K562 (cell line): ENCODE results near the gene BDH2. TPM values are rescaled to one million over a fixed set of nuclear protein-coding genes. Genes with fewer than 3 reads are reported as not detected.

ENCODE experiments used
- CREM ChIP-seq: IDR thresholded peaks from 2 replicates; pipeline ENCODE4 v1.6.1; 2014; ENCODE audit warnings: antibody characterized with exemption, low read depth
- HNRNPLL ChIP-seq: fragments of 200-400 bp; formaldehyde crosslinking; IDR thresholded peaks from 2 replicates; pipeline ENCODE4 v1.6.1; 2017; ENCODE audit warnings: low read length, low read depth, mild to moderate bottlenecking; ENCODE audit not compliant: poor library complexity, severe bottlenecking
- NRF1 ChIP-seq, 2 experiments: fragments of 450-650 bp; IDR thresholded peaks in 1 of 2; conservative IDR thresholded peaks in 1 of 2; 2 replicates each; pipeline ENCODE4 v1.6.1; 2014; ENCODE audit warnings: mild to moderate bottlenecking in 2 of 2
- PTTG1 ChIP-seq: fragments of 450-650 bp; IDR thresholded peaks from 2 replicates; pipeline ENCODE4 v1.6.1; 2016; ENCODE audit warnings: low read depth, mild to moderate bottlenecking, missing genetic modification characterization, missing compliant biosample characterization
- RAD21 ChIP-seq, 2 experiments: fragments of 250-450 bp in 1 of 2; fragments of 450-650 bp in 1 of 2; sonication (Bioruptor Pico) in 1 of 2; formaldehyde crosslinking in 1 of 2; IDR thresholded peaks in 1 of 2; conservative IDR thresholded peaks in 1 of 2; 2 replicates each; pipeline versions ENCODE4 v1.4.0 to v1.8.0; 2020 to 2022; ENCODE audit warnings: mild to moderate bottlenecking in 2 of 2, moderate library complexity in 1 of 2
- SIRT6 ChIP-seq: IDR thresholded peaks from one replicate; pipeline ENCODE4 v1.6.1; 2012; ENCODE audit warnings: low read depth, mild to moderate bottlenecking, control low read depth, inconsistent platforms, low read length, moderate library complexity
- TBP ChIP-seq: optimal IDR thresholded peaks from 2 replicates; pipeline ENCODE3; 2011; ENCODE audit warnings: low read depth, low read length, improper control_type of control experiment
- ZNF146 ChIP-seq: IDR thresholded peaks from one replicate; pipeline ENCODE4 v1.6.1; 2018; ENCODE audit warnings: missing compliant biosample characterization; ENCODE audit not compliant: unreplicated experiment
- ZNF239 ChIP-seq: fragments of 250-450 bp; sonication (Bioruptor Pico); IDR thresholded peaks from 2 replicates; pipeline ENCODE4 v1.4.0; 2020; ENCODE audit warnings: mild to moderate bottlenecking
- polyA plus RNA-seq, 8 experiments: library from polyadenylated mRNA; depleted of rRNA in 4 of 8; stranded (reverse) in 5 of 8; unstranded in 3 of 8; fragments of >200 nt; fragmentation: Nextera tagmentation in 2 of 8; fragmentation: Illumina TruSeq in 1 of 8; extraction: Ambion mirVana in 2 of 8; extraction: Trizol in 1 of 8; gene quantifications; 2 replicates each; pipeline versions ENCODE4 v1.2.1 to v1.2.3, GENCODE V29; 2011 to 2014; ENCODE audit warnings: inconsistent platforms in 1 of 8, missing spikeins in 1 of 8
- total RNA-seq, 7 experiments: library from RNA; depleted of rRNA in 6 of 7; stranded (reverse); fragments of >200 nt in 6 of 7; fragmentation: Illumina TruSeq in 2 of 7; extraction: Trizol in 2 of 7; gene quantifications; 2 replicates each; pipeline versions ENCODE4 v1.2.1 to v1.2.3, GENCODE V29; 2011 to 2021; ENCODE audit warnings: low replicate concordance in 1 of 7
- TF ChIP-seq, protein P1 (sequence below): fragments of 250-450 bp; sonication (Bioruptor Pico); IDR thresholded peaks from 2 replicates; pipeline ENCODE4 v1.4.0; 2020; ENCODE audit warnings: mild to moderate bottlenecking, moderate library complexity
- TF ChIP-seq, protein P2 (sequence below): sonication (generic); formaldehyde crosslinking; IDR thresholded peaks from 2 replicates; pipeline ENCODE4 v1.8.0; 2022; ENCODE audit warnings: missing genetic modification reagents, mild to moderate bottlenecking, moderate library complexity, borderline replicate concordance
- TF ChIP-seq, protein P3 (sequence below): fragments of 150-350 bp; conservative IDR thresholded peaks from 2 replicates; pipeline ENCODE4 v1.6.1; 2014; ENCODE audit warnings: low read length
- TF ChIP-seq, protein P4 (sequence below): sonication (generic); formaldehyde crosslinking; IDR thresholded peaks from 2 replicates; pipeline ENCODE4 v1.8.1; 2023; ENCODE audit warnings: mild to moderate bottlenecking, missing genetic modification reagents

Gene BDH2
- total and polyA plus RNA-seq, 9 of the 15 experiments (the other 6 are each of a cell fraction or from before 2014, with no cell fraction given) = 4.9 to 17.9 (median 9.1) TPM

DNA sequence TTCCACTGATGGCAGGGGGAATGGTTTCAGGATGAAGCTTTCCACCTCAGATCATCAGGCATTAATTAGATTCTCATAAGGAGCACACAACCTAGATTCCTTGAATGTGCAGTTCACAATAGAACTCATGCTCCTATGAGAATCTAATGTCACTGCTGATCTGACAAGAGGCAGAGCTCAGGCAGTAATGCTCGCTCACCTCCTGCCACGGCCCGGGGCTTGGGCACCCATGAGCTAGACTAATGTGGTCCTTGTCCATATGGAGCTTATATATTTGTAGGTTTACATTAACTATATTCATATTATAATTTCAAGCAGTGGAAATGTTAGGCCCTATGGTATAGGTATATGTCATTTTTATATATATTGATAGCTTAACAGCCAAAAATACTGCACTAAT, 47.5 kb downstream of the BDH2 start (continued):
- TF ChIP-seq TBP = no peak
- TF ChIP-seq ZNF239 (CRISPR knock-in tag) = no peak
- TF ChIP-seq ZNF146 (CRISPR knock-in tag) = no peak
- TF ChIP-seq NRF1 (conservative IDR thresholded peaks at IDR 0.05 in 1 of 2, IDR thresholded peaks at IDR 0.05 in 1 of 2) = no peak
- TF ChIP-seq SIRT6 = no peak
- TF ChIP-seq, protein P1, sequence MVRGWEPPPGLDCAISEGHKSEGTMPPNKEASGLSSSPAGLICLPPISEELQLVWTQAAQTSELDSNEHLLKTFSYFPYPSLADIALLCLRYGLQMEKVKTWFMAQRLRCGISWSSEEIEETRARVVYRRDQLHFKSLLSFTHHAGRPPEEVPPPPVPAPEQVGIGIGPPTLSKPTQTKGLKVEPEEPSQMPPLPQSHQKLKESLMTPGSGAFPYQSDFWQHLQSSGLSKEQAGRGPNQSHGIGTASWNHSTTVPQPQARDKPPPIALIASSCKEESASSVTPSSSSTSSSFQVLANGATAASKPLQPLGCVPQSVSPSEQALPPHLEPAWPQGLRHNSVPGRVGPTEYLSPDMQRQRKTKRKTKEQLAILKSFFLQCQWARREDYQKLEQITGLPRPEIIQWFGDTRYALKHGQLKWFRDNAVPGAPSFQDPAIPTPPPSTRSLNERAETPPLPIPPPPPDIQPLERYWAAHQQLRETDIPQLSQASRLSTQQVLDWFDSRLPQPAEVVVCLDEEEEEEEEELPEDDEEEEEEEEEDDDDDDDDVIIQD (CRISPR knock-in tag) = no peak
- TF ChIP-seq CREM = no peak
- TF ChIP-seq, protein P2, sequence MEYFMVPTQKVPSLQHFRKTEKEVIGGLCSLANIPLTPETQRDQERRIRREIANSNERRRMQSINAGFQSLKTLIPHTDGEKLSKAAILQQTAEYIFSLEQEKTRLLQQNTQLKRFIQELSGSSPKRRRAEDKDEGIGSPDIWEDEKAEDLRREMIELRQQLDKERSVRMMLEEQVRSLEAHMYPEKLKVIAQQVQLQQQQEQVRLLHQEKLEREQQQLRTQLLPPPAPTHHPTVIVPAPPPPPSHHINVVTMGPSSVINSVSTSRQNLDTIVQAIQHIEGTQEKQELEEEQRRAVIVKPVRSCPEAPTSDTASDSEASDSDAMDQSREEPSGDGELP (CRISPR knock-in tag) = no peak
- no peak for TF ChIP-seq PTTG1
- no peak for TF ChIP-seq HNRNPLL
- TF ChIP-seq, protein P3, sequence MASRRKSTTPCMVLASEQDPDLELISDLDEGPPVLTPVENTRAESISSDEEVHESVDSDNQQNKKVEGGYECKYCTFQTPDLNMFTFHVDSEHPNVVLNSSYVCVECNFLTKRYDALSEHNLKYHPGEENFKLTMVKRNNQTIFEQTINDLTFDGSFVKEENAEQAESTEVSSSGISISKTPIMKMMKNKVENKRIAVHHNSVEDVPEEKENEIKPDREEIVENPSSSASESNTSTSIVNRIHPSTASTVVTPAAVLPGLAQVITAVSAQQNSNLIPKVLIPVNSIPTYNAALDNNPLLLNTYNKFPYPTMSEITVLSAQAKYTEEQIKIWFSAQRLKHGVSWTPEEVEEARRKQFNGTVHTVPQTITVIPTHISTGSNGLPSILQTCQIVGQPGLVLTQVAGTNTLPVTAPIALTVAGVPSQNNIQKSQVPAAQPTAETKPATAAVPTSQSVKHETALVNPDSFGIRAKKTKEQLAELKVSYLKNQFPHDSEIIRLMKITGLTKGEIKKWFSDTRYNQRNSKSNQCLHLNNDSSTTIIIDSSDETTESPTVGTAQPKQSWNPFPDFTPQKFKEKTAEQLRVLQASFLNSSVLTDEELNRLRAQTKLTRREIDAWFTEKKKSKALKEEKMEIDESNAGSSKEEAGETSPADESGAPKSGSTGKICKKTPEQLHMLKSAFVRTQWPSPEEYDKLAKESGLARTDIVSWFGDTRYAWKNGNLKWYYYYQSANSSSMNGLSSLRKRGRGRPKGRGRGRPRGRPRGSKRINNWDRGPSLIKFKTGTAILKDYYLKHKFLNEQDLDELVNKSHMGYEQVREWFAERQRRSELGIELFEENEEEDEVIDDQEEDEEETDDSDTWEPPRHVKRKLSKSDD = no peak
- TF ChIP-seq, protein P4, sequence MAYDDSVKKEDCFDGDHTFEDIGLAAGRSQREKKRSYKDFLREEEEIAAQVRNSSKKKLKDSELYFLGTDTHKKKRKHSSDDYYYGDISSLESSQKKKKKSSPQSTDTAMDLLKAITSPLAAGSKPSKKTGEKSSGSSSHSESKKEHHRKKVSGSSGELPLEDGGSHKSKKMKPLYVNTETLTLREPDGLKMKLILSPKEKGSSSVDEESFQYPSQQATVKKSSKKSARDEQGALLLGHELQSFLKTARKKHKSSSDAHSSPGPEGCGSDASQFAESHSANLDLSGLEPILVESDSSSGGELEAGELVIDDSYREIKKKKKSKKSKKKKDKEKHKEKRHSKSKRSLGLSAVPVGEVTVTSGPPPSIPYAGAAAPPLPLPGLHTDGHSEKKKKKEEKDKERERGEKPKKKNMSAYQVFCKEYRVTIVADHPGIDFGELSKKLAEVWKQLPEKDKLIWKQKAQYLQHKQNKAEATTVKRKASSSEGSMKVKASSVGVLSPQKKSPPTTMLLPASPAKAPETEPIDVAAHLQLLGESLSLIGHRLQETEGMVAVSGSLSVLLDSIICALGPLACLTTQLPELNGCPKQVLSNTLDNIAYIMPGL (CRISPR knock-in tag) = no peak
- no peak for TF ChIP-seq RAD21 (CRISPR knock-in tag; conservative IDR thresholded peaks at IDR 0.05 in 1 of 2, IDR thresholded peaks at IDR 0.05 in 1 of 2)
